Activated naive CD8-positive, alpha-beta T cell treated with anti-CD3 and anti-CD28 coated beads, Interleukin-2, amount 50 U/mL, for 16 hours (primary cell): ENCODE measurements around the gene STAT3.
"Not testable (repeated sequence)": the region's sequence is repeated elsewhere in the genome, so short reads cannot be mapped to it uniquely, and the experiment has no call there.

Source experiments
- DNase-seq: peaks from one replicate; pipeline ENCODE4 v3.0.0-alpha.2; 2020; ENCODE audit warnings: low read depth, low spot score

STAT3 gene

DNA sequence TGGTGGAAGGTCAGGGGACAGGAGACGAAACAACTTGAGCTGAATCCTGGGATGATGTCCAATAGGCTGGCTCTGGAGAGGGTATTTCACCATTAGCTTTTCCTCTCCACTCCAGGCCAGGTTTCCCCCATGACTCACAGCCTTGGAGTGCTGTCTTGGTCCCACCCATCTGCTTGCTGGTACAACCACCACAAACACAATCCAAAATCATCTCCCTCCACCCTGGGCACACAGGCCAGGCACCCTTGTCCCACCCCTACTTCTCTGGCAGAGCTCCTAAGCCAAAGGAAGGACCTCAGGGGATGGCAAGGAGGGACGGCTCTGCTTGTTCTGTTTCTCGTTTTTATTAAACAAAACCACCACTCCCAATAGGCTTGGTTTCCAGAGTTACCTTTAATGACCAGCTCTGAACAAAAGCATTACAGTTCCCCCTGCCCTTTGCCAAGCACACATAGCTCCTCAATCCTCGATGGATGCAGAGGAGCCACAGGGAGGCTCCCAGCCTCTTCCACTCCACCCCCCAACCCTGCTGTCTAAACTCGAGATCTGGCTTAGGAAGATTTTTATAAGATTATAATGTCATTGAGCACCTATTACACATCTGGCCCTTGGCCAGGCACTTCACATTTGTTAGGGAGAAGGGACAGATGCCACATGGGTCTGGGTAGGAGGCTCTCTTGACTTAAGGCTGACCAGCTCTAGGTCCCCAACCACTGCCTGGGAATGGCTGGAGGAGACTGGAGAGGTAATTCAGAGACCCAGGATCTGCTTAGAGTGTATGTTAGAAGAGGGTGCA is 21.5 kb upstream of the STAT3 start:
- no peak for DNase-seq

DNA sequence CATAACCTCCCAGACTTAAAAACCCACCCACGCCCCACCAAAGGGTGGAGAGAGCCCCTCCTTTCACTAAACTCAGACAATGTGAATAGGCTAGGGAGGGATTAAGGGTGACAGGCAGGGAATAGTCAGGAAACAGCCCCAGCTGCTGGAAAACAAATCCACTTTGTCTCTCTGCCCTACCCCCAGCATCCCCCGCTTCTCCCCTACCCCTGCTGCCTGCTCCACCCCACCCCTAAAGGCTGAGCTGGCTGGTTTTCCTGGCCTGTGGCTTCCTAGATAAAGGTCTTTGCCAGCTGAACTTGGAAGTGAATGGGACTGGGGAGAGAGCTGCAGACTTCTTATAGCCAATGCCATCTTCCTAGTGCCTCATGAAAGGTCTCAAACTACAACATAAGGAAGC is 19.8 kb upstream of the STAT3 start:
- DNase-seq: no peak

DNA sequence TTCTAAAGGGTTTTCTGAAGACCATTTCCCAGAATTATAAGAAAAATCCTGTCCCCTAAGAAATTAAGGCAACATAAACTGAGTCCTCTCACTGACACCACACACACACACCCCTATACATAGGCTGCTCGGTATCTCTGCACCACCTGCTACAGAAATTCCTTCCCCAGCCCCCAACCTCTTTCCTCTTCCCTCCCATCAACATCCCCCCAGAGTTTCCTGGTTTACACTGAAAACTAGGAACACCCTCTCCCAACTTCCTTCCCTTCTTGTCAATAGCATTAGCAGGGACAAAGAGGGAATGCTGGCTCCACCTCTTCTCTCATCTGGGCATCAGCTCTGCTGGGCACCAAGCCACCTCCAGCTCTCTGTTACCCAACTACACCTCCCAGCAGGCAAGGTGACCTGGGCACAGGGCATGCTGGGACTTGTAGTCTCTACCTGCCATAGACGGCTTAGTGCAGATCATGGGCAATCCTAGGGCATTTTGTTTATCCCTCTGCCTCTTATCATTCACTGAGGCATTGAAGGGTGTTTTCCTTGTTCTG is 19.1 kb upstream of the STAT3 start:
- DNase-seq: no peak

DNA sequence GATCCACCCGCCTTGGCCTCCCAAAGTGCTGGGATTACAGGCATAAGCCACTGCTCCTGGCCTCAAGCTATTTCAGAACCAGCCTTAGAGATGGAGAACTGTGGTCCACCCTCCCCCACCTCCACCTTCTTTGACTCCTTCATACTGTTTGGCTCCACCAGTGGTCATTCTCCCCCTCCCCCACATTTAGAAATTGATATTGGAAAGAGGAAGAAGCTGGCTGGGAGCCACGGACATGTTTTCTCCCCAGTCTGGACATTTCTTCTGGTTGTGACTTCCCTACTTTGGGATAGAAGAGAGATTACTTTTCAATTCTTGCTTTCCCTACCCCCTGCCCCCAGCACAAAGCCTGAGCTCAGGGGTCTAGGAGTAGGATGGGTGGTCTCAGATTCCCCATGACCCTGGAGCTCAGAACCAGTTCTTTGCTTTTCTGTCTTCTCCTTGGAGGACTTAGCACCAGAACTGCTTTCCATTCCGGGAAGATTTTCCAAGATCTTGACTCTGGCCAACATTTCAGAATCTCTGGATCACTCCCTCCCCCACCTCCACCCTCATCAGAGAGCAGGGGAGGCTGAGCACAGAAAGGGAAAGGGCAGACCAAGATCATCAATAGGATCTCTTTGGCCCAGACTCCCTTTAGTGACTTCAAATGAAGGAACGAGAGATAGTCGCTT is 18.5 kb upstream of the STAT3 start:
- no peak for DNase-seq

DNA sequence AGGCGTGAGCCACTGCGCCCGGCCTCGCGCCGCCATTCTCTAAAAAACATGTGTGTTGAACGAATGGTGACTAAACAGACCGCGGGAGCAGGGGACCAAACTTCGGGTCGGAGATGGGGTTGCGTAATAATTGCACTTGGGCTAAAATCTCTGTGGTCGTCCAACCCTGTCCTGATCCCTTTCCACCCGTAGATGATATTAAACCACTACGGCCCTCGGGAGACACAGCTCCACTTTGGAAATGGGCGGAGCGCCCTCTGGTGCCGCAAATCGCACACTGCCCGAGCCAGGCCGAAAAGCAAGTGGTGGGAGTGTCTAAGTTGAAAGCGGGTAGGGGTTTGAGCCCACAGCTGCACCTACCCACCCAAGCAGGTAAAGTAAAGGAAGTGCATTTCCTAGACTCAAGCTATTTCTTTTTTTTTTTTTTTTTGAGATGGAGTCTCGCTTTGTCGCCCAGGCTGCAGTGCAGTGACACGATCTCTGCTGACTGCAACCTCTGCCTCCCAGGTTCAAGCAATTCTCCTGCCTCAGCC is 17.8 kb upstream of the STAT3 start:
- peak; percentile 60 for DNase-seq

DNA sequence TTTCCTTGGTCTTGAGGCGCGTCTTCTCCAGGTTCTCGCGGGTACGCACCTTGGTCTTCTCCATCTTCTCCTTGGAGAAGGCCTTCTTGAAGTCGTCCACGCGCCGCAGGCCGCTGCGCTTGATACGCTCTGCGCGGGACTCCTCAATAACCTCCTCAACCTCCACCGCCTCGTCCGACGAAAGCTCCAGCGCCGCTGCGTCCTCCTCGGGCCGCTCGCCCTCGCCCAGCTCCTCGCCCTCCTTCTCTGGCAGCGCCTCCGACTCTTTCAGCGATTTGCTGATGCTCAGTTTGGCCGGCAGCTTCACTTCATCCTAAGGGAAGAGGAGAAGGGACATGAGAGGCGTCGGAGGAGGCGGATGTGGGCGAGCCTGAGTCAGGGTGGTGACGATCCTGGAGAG is 16.8 kb upstream of the STAT3 start:
- no peak for DNase-seq

DNA sequence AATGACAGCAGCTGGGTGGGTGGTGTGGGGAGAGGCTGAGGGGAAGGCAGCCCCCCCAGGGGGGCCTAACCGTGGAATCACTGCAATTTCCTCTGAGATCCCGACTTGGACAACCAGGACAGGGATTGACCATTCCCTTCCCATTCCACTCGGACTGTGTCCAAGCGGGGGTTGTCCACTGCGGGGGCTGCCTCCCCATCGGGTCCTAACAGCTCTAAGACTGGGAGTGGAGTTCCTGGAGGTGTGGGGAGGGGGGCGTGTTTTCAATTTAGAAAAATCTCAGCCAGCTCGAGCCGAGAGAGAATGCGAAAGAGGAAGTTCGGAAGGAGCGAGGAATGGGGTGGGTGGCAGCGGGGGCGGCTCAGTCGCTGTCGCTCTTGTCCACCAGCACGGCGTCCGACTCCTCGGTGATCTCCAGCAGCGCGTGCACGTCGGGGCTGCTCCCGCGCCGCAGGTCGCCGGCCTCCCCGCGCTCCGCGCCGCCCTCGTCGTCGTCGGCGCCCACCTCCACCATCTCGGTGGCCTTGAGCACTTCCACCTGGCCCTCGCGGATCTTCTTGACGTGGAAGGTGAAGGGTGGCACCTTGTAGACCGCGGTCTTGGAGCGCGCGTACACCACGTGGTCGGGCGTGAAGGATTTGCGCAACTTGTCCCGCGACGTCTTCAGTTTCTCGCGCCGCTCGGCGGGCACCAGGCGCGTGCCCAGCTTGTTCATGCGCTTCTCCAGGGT is 16.2 kb upstream of the STAT3 start:
- no peak for DNase-seq

DNA sequence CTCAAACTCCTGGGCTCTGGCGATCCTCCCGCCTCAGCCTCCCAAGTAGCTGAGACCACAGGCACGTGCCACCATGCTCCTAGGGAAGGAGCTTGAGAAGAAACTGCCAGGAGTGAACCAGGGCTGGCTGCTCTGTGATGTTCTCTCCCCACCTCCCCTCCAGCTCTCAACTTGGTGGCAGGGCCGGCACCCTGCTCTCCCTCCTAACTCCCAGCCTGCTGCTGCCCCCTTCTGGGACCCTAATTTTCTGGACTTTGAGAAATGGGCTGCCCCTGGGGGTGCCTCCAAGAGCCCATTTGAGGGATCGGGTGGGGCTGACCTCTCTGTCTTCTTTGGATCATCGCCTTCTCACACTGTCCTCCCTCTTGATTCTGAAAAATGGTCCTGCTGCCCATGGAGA is 14.9 kb upstream of the STAT3 start:
- peak; percentile 22 for DNase-seq

DNA sequence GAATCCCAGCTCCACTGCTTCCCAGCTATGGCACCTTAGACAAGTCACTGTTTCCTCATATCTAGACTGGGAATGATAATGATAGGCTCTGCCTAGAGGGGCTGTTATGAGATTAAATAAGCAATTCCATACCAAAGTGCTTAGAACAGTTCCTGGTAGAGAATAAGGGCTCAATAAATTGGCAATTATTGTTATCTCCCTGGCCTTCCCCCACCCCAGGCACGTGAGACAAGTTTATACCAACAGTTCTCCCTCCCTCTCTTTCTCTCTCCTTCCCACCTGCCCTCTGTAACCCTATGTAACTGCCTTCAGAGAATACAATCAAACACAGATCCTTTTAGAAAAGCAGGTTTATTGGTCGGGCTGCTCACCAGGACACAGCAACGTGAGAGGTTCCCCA is 13.9 kb upstream of the STAT3 start:
- DNase-seq: no peak

DNA sequence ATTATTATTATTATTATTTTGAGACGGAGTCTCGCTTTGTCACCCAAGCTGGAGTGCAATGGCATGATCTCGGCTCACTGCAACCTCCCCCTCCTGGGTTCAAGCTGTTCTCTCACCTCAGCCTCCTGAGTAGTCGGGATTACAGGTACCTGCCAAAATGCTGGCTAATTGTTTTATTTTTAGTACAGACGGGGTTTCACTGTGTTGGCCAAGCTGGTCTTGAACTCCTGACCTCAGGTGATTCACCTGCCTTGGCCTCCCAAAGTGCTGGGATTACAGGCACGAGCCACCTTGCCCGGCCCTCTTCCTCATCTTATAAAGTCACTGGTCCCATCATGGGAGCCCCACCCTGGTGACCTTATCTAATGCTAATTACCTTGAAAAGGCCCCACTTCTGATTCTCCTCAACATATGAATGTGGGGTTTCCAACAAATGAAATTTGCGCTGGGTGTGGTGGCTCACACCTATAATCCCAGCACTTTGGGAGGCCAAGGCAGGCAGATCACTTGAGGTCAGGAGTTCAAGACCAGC is 12.7 kb upstream of the STAT3 start:
- DNase-seq: not testable (repeated sequence)

DNA sequence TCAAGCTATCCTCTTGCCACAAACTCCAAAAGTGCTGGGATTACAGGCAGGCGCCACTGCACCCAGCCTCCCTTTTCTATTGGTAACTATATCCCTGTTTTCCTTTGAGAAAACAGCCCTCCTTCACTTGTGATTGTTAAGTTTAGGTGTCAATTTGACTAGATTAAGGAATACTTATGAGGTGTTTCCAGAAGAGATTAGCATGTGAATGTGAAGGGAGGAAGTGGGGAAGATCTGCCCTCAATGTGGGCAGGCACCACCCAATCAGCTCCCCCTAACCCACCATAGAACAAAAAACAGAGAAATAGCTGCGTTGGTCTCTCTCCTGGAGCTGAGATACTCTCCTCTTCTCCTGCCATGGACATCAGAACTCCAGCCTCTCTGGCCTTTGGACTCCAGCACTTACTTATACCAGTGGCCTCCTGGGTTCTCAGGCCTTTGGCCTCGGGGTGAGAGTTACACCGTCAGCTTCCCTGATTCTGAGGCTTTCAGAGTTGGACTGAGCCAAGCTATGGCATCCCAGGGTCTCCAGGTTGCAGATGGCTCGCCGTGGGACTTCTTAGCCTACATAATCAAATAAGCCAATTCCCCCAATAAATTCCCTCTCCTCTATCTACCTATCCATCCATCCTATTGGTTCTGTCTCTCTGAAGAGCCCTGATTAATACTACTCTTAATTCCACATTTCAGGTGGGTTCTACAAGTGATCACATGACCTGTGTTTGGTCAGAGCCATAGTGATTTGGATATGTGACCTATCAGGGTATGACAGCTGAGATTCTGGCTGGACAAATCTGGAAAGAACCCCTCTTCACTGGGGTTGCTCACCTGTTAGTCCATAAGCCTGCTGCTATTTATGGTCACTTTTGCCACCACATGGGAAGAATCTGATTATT is 12.0 kb upstream of the STAT3 start:
- no peak for DNase-seq

DNA sequence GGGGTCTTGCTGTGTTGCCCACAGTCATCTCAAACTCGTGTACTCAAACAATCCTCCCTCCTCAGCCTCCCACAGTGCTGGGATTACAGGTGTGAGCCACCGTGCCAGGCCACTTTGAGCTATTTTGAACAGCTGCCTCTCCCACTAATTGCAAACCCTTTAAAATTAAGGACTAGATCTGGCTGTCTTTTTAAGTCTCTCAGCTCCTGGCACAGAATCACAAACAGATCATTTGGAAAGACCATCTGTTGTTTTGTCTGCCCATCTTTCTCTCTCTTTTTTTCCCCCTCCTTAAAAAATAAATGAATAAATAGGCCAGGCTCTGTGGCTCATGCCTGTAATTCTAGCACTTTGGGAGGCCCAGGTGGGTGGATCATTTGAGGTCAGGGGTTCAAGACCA is 10.9 kb upstream of the STAT3 start:
- DNase-seq: no peak

DNA sequence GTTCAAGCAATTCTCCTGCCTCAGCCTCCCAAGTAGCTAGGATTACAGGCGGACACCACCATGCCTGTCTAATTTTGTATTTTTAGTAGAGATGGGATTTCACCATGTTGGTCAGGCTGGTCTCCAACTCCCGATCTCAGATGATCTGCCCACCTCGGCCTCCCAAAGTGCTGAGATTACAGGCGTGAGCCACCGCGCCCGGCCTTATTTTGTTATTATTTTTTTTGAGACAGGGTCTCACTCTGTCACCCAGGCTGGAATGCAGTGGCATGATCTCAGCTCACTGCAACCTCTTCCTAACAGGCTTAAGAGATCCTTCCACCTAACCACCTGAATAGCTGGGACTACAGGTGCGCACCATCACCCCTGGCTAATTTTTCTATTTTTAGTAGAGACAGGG is 7.4 kb upstream of the STAT3 start:
- not testable (repeated sequence) for DNase-seq

DNA sequence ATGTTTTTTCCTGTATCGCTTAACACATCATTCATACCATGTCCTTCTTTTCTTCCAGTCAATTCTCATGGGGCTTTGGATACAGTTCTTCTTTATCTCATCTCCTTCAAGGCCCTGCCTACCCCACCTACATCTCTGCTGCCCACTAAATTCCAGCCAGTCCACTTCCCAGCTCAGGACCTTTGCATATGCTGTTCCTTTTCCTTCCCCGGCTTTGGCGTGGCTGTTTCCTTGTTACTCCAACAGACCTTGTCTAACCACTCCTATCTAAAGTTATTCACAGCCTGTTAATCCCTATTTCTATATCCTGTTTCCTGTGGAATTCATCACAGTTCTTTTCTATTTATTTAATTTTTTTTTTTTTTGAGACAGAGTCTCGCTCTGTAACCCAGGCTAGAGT is 6.6 kb upstream of the STAT3 start:
- no peak for DNase-seq

DNA sequence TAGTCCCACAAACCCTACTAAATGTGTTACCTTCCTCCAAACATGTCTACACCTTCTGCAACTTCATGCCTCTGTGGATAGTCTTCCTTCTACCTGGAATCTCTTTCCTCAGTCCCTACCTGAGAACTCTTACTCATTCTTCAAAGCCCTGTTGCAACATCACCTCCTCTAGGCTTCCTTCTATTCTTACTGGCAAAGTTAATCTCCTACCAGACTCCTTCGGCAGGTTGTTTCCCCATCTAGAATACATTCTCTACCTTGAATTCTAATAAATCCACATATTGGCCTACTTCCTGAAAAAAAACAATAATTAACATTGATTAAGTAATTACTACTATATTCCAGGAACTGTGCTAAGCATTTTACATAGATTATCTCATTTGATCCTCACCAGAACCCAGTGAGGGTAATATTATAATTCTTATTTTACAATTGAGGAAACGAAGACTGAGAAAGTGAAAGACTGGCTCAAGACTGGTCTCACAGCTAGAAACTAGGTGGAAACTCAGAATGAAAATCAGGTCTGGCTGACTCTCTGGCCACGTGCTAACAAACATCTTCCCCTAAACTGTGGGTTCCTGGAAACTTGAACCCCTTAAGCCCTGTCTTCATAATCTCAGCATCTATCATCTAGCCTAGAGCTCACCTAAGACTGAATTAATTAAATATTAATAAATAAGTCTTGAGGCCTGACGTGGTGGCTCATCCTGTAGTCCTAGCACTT is 4.6 kb upstream of the STAT3 start:
- DNase-seq: no peak

DNA sequence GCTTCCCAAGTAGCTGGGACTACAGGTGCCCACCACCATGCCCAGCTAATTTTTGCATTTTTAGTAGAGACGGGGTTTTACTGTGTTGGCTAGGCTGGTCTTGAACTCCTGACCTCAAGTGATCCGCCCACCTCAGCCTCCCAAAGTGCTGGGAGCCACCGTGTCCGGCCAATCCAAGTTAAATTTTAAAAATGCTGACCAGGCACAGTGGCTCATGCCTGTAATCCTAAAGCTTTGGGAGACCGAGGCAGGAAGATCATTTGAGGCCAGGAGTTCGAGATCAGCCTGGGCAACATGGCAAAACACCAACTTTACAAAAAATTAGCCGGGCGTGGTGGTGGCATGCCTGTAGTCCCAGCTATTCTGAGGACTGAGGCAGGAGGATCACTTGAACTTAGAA is 3.2 kb upstream of the STAT3 start:
- DNase-seq: not testable (repeated sequence)

DNA sequence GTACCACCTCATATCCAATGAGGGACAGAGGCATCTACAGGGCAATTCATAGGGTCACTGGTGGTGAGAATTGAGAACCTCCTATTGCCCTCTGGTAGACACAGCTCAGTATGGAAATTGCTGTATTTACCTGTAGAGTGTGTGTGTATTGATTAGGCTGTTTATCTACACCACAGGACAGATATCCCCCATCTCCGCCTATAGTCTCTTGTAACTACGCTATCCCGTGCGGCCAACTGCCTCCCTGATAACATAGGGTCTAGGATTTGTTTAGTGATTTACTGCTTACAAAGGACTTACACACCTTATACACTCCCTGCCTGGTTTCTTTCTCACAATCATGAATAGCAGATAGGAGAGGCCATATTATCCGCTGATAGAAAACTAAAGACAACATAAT is 1.7 kb upstream of the STAT3 start:
- no peak for DNase-seq

DNA sequence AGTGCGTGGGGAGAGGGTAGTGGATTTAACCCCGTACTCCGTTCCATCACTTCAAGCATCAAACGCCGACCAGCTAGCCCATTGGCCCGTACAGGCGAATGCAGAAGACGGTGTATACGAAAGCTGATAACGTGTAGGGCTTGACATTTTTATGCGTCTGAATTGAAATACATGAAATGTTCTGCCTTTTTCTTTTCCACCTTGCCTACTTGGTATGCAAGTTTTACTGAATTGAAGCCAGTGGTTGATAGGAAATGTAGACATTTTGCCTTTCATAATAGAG is 834 bp upstream of the STAT3 start:
- no peak for DNase-seq

DNA sequence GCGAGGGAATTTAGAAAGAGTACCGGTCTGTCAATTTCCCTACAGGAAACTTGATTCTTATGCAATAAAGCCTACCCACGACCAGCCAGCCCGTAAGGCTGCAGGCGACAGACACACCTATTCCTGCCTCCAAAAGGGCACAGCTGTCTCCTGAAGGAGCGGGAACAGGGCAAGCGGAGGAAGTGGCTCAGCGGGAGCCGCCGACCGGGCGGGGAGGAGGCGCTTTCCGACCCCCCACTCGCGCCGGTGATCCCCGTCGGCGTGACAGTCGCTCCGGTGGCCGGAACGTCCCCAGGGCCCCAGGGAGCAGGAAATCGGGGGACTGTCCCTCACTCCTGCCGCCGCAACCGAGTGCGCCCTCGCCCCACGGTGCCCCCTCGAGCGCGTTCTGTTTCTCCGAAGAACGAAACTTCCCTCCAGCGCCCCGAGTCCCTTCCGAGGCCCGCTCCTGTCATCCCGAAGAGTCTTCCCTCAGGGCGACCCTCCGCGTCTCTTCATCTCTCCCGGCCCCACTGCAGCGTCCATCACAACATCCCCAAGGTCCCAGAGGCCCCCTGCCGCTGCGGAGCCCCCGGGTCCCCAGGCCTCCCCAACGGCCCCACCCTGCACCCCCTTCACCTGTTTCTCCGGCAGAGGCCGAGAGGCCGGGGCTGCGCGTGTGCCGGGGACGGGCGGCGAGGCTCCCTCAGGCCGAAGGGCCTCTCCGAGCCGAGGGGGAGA is 421 bp downstream of the STAT3 start:
- no peak for DNase-seq
